ENCODE measurements around the gene SNX21.

DNA sequence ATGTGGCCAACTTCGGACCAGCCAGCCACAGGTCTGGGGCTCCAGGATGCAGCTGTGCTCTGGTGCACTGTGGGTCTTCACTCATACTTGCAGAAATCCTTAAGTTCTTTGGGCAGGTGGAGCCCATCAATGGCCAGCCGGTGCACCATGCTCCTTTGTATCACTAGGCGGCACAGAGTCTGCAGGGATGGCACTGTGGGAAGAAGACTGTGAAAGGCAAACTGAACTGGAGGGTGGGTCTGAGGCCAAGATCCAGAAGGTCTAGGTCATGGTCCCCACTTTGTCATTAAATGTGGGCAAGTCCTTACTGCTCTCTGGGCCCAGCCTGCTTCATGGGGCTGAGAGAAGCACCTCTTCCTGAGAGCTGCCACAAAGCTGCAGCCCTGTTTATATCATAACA, 55.1 kb downstream of the SNX21 start:
- TF ChIP-seq, protein P1, sequence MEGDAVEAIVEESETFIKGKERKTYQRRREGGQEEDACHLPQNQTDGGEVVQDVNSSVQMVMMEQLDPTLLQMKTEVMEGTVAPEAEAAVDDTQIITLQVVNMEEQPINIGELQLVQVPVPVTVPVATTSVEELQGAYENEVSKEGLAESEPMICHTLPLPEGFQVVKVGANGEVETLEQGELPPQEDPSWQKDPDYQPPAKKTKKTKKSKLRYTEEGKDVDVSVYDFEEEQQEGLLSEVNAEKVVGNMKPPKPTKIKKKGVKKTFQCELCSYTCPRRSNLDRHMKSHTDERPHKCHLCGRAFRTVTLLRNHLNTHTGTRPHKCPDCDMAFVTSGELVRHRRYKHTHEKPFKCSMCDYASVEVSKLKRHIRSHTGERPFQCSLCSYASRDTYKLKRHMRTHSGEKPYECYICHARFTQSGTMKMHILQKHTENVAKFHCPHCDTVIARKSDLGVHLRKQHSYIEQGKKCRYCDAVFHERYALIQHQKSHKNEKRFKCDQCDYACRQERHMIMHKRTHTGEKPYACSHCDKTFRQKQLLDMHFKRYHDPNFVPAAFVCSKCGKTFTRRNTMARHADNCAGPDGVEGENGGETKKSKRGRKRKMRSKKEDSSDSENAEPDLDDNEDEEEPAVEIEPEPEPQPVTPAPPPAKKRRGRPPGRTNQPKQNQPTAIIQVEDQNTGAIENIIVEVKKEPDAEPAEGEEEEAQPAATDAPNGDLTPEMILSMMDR (IDR thresholded peaks at IDR 0.05) = no peak
- no peak for TF ChIP-seq POLR2A (IDR thresholded peaks at IDR 0.05)
